Endothelial cell of umbilical vein (primary cell): ENCODE measurements around the gene SMAP1. TPM values are rescaled to one million over a fixed set of nuclear protein-coding genes. Genes with fewer than 3 reads are reported as not detected.

Experiments used
- BruUV-seq: library from RNA; stranded (reverse); fragments of 400-500 nt; replicated peaks from 2 replicates; lab custom pipeline; 2021; lab: Mats Ljungman, UMichigan
- CTCF ChIA-PET: fragments of 300-600, 350-600 bp; sonication (Branson Sonifier 250); formaldehyde crosslinking; loops from one replicate; lab custom pipeline; 2021; ENCODE audit warnings: antibody characterized with exemption, inconsistent platforms; lab: Charles Lee
- POLR2A ChIA-PET: fragments of 300-600, 350-600 bp; sonication (Branson Sonifier 250); formaldehyde crosslinking; loops from one replicate; lab custom pipeline; 2021; ENCODE audit warnings: antibody characterized with exemption, inconsistent platforms; lab: Charles Lee
- DNase-seq: peaks from one replicate; pipeline ENCODE4 v3.0.0-alpha.2; 2011; ENCODE audit warnings: low read depth, low spot score
- FAIRE-seq: peaks from 2 replicates; lab custom pipeline; 2011; peaks lifted over from hg19 to GRCh38; lab: Jason Lieb, UNC
- H2AFZ ChIP-seq: 2 replicates; pipeline ENCODE4 v1.6.0; 2012; ENCODE audit warnings: low read depth, low read length, control low read depth, inconsistent platforms
- H3K27ac ChIP-seq: 2 replicates; pipeline ENCODE4 v1.5.1; 2011; ENCODE audit warnings: low read depth, mild to moderate bottlenecking, control low read depth, low read length, moderate library complexity; ENCODE audit not compliant: insufficient read depth
- H3K27me3 ChIP-seq, 2 experiments: 2 replicates each; pipeline versions ENCODE4 v1.6.0 to v1.6.1; 2011; ENCODE audit warnings: low read length in 2 of 2, mixed read lengths in 1 of 2; ENCODE audit not compliant: control insufficient read depth in 2 of 2, insufficient read depth in 2 of 2
- H3K36me3 ChIP-seq, 2 experiments: 2 replicates in 1 of 2; 3 replicates in 1 of 2; pipeline ENCODE4 v1.5.1; 2011; ENCODE audit warnings: low read length in 2 of 2, mild to moderate bottlenecking in 1 of 2, moderate library complexity in 1 of 2; ENCODE audit not compliant: control insufficient read depth in 2 of 2, insufficient read depth in 2 of 2; ENCODE audit errors: extremely low read depth in 1 of 2
- H3K4me1 ChIP-seq: 3 replicates; pipeline ENCODE4 v1.5.1; 2011; ENCODE audit warnings: mild to moderate bottlenecking, low read length; ENCODE audit not compliant: control insufficient read depth, insufficient read depth; ENCODE audit errors: extremely low read depth
- H3K4me2 ChIP-seq: 2 replicates; pipeline ENCODE4 v1.6.1; 2011; ENCODE audit warnings: low read length, control low read depth, mixed read lengths; ENCODE audit not compliant: insufficient read depth
- H3K4me3 ChIP-seq, 3 experiments: fragments of 200-600 bp in 1 of 3; sonication (generic), shearing (Covaris generic) in 1 of 3; replicated peaks in 1 of 3; 2 replicates each; pipeline ENCODE4 v1.5.1; 2011 to 2016; ENCODE audit warnings: control low read depth in 3 of 3, low read length in 3 of 3, mild to moderate bottlenecking in 2 of 3, inconsistent platforms in 1 of 3, low read depth in 1 of 3, moderate library complexity in 1 of 3; ENCODE audit not compliant: insufficient read depth in 1 of 3
- H3K79me2 ChIP-seq: 2 replicates; pipeline ENCODE4 v1.6.0; 2012; ENCODE audit warnings: low read length, inconsistent platforms; ENCODE audit not compliant: control insufficient read depth, insufficient read depth
- H3K9ac ChIP-seq: replicated peaks from 2 replicates; pipeline ENCODE3; 2011; ENCODE audit warnings: low read length, control low read depth; ENCODE audit not compliant: insufficient read depth; ENCODE audit errors: extremely low read depth
- H3K9me1 ChIP-seq: replicated peaks from 3 replicates; pipeline ENCODE4 v1.6.0; 2011; ENCODE audit warnings: mild to moderate bottlenecking, low read length; ENCODE audit not compliant: control insufficient read depth, insufficient read depth; ENCODE audit errors: extremely low read depth
- H3K9me3 ChIP-seq: replicated peaks from 2 replicates; pipeline ENCODE4 v1.5.1; 2012; ENCODE audit warnings: low read length, inconsistent platforms; ENCODE audit not compliant: control insufficient read depth, insufficient read depth
- H4K20me1 ChIP-seq: replicated peaks from 2 replicates; pipeline ENCODE3; 2011; ENCODE audit warnings: mild to moderate bottlenecking, low read length; ENCODE audit not compliant: control insufficient read depth, insufficient read depth; ENCODE audit errors: extremely low read depth
- CTCF ChIP-seq, 2 donors: IDR thresholded peaks; 1 replicate in 1 of 2; 2 replicates in 1 of 2; pipeline ENCODE4 v1.5.1; 2011; ENCODE audit warnings: low read length in 2 of 2, mild to moderate bottlenecking in 2 of 2, moderate library complexity in 2 of 2, control low read depth in 1 of 2, inconsistent platforms in 1 of 2, low read depth in 1 of 2; ENCODE audit not compliant: insufficient read depth in 1 of 2; ENCODE audit errors: extremely low read depth in 1 of 2
- EZH2 ChIP-seq: IDR thresholded peaks from 2 replicates; pipeline ENCODE4 v1.6.1; 2012; ENCODE audit warnings: borderline replicate concordance, low read depth, mild to moderate bottlenecking, moderate library complexity, low read length, inconsistent platforms; ENCODE audit not compliant: severe bottlenecking
- FOS ChIP-seq: IDR thresholded peaks from 2 replicates; pipeline ENCODE4 v1.6.1; 2011; ENCODE audit warnings: mild to moderate bottlenecking, low read length, moderate library complexity, borderline replicate concordance; ENCODE audit not compliant: insufficient read depth
- GATA2 ChIP-seq: IDR thresholded peaks from 2 replicates; pipeline ENCODE4 v1.7.0; 2011; ENCODE audit warnings: low read depth, mild to moderate bottlenecking, moderate library complexity, mixed read lengths, low read length; ENCODE audit not compliant: insufficient read length, insufficient read depth
- JUN ChIP-seq: IDR thresholded peaks from 2 replicates; pipeline ENCODE4 v1.6.1; 2011; ENCODE audit warnings: borderline replicate concordance, low read depth; ENCODE audit not compliant: insufficient read length, insufficient read depth
- MAX ChIP-seq: IDR thresholded peaks from 2 replicates; pipeline ENCODE4 v1.6.1; 2011; ENCODE audit not compliant: insufficient read depth, insufficient read length
- MYC ChIP-seq: IDR thresholded peaks from one replicate; pipeline ENCODE4 v1.6.1; 2011; ENCODE audit warnings: mild to moderate bottlenecking, low read depth, low read length
- POLR2A ChIP-seq: IDR thresholded peaks from 2 replicates; pipeline ENCODE4 v1.6.1; 2012; ENCODE audit warnings: low read depth, mild to moderate bottlenecking, control low read depth, low read length
- POLR2AphosphoS5 ChIP-seq: IDR thresholded peaks from 2 replicates; pipeline ENCODE4 v1.6.1; 2012; ENCODE audit warnings: low read depth, mild to moderate bottlenecking, control low read depth, low read length, moderate library complexity; ENCODE audit not compliant: insufficient read depth
- dilution Hi-C: fragments of 300-500 bp; cut with MboI; formaldehyde crosslinking; loops from one replicate; pipeline ENCODE4 v1.15.0; 2019; ENCODE audit warnings: low sequenced_read_pairs; ENCODE audit not compliant: extremely low pct_ligation_motif_present
- intact Hi-C: fragments of 100-400 bp; cut with micrococcal nuclease; formaldehyde crosslinking; loops from one replicate; pipeline ENCODE4 v1.10.0; 2022
- polyA plus RNA-seq, 4 experiments: library from polyadenylated mRNA; depleted of rRNA in 3 of 4; stranded (reverse) in 3 of 4; unstranded in 1 of 4; fragments of >200 nt; gene quantifications; 2 replicates each; pipeline versions ENCODE4 v1.2.1 to v1.2.3, GENCODE V29; 2011 to 2012; ENCODE audit warnings: missing spikeins in 1 of 4
- total RNA-seq: library from RNA; stranded (reverse); gene quantifications from 2 replicates; pipeline ENCODE4 v1.2.3, GENCODE V29; 2021

SMAP1 gene
- total and polyA plus RNA-seq, 2 donors (not counting 3 experiments of a cell fraction or from before 2014, with no cell fraction given): 14.6 to 24.6 TPM

- Histone ChIP-seq H3K79me2 (no peaks in the 10 kb centered on the region), H4K20me1 (no peaks in the 10 kb centered on the region), H3K9ac (no peak overlapping the region), H3K9me3 (no peaks in the 10 kb centered on the region), H3K27me3 (no peaks in the 10 kb centered on the region), H2AFZ (no peak overlapping the region), H3K36me3 (no peaks in the 10 kb centered on the region), H3K27ac (no peak overlapping the region), H3K9me1 (no peaks in the 10 kb centered on the region), H3K4me2 (no peak overlapping the region), H3K4me1 (no peaks in the 10 kb centered on the region), H3K4me3 (no peak overlapping the region)
- FAIRE-seq (no peak), DNase-seq (no peak)
- no peak for TF ChIP-seq CTCF (IDR thresholded peaks at IDR 0.05; ENCODE audit: extremely low read depth in 1 of 2, insufficient read depth in 1 of 2, low read depth in 1 of 2, low read length in 2 of 2)
- TF ChIP-seq MAX: no peak
- TF ChIP-seq GATA2: no peak
- no peak for TF ChIP-seq POLR2A
- no peak for TF ChIP-seq EZH2
- TF ChIP-seq FOS: no peak
- TF ChIP-seq JUN: no peak
- no peak for TF ChIP-seq POLR2AphosphoS5
- no peak for TF ChIP-seq MYC
- POLR2A ChIA-PET: no interaction called here
- intact Hi-C loops (no loop called here), dilution Hi-C loops (no loop called here)
- BruUV-seq: no TSS peak
- CTCF ChIA-PET: interaction anchor here (1.1 kb wide), 2 partner anchors 57 to 192 kb away, joined by 3 read pairs; no protein-coding TSS in a partner anchor
Observed at GRCh38 chr6:70763754-70764510, 96.2 kb downstream of the SMAP1 start.
